ENCODE measurements around the gene RARS1. TPM values are rescaled to one million over a fixed set of nuclear protein-coding genes. Genes with fewer than 3 reads are reported as not detected.

RARS1 gene
- total RNA-seq, 3 donors from 2014 or later: 67.7 to 106 (median 96.4) TPM

GRCh38 chr5:168457542-168457941 lies 28.7 kb upstream of the RARS1 start:
- intact Hi-C loops (cut with DNase I; ENCODE audit: low total_unique reads): no loop called here
- no peaks in the 10 kb centered on the region for H3K27me3 ChIP-seq
- no peaks in the 10 kb centered on the region for H3K36me3 ChIP-seq
- TF ChIP-seq CTCF (IDR thresholded peaks at IDR 0.05) (no peak), POLR2A (IDR thresholded peaks at IDR 0.05) (no peak), POLR2AphosphoS5 (IDR thresholded peaks at IDR 0.05) (no peak)
- no peak overlapping the region for H3K27ac ChIP-seq
- no peak for DNase-seq (ENCODE audit: low spot score in 2 of 2)
- no peak overlapping the region for H3K4me3 ChIP-seq
- H3K4me1 ChIP-seq: no peaks in the 10 kb centered on the region
- H3K9me3 ChIP-seq: no peaks in the 10 kb centered on the region

- H3K36me3 ChIP-seq: no peaks in the 10 kb centered on the region
- H3K27ac ChIP-seq: no peak overlapping the region
- H3K4me3 ChIP-seq: no peak overlapping the region
- H3K27me3 ChIP-seq: no peaks in the 10 kb centered on the region
- no peak for DNase-seq (ENCODE audit: low spot score in 2 of 2)
- intact Hi-C loops (cut with DNase I; ENCODE audit: low total_unique reads): no loop called here
- TF ChIP-seq POLR2A (IDR thresholded peaks at IDR 0.05) (no peak), POLR2AphosphoS5 (IDR thresholded peaks at IDR 0.05) (no peak), CTCF (IDR thresholded peaks at IDR 0.05) (no peak)
- no peaks in the 10 kb centered on the region for H3K9me3 ChIP-seq
- no peaks in the 10 kb centered on the region for H3K4me1 ChIP-seq
Observed at GRCh38 chr5:168460606-168461005, 25.7 kb upstream of the RARS1 start.

GRCh38 chr5:168463081-168463480 lies 23.2 kb upstream of the RARS1 start:
- Histone ChIP-seq H3K4me3 (no peak overlapping the region), H3K27me3 (no peaks in the 10 kb centered on the region), H3K9me3 (no peaks in the 10 kb centered on the region), H3K4me1 (no peaks in the 10 kb centered on the region), H3K36me3 (no peaks in the 10 kb centered on the region), H3K27ac (no peak overlapping the region)
- intact Hi-C loops (cut with DNase I; ENCODE audit: low total_unique reads): no loop called here
- no peak for DNase-seq (ENCODE audit: low spot score in 2 of 2)
- TF ChIP-seq POLR2A (IDR thresholded peaks at IDR 0.05): no peak
- no peak for TF ChIP-seq POLR2AphosphoS5 (IDR thresholded peaks at IDR 0.05)
- TF ChIP-seq CTCF (IDR thresholded peaks at IDR 0.05): no peak

GRCh38 chr5:168464214-168464613 lies 22.1 kb upstream of the RARS1 start:
- H3K27me3 ChIP-seq: no peaks in the 10 kb centered on the region
- TF ChIP-seq POLR2A (IDR thresholded peaks at IDR 0.05): no peak
- no peak for TF ChIP-seq CTCF (IDR thresholded peaks at IDR 0.05)
- TF ChIP-seq POLR2AphosphoS5 (IDR thresholded peaks at IDR 0.05): no peak
- intact Hi-C loops (cut with DNase I; ENCODE audit: low total_unique reads): no loop called here
- no peak overlapping the region for H3K27ac ChIP-seq
- no peaks in the 10 kb centered on the region for H3K4me1 ChIP-seq
- no peak overlapping the region for H3K4me3 ChIP-seq
- DNase-seq (ENCODE audit: low spot score in 2 of 2): no peak
- H3K9me3 ChIP-seq: no peaks in the 10 kb centered on the region
- no peaks in the 10 kb centered on the region for H3K36me3 ChIP-seq

- H3K4me3 ChIP-seq: no peak overlapping the region
- no peaks in the 10 kb centered on the region for H3K36me3 ChIP-seq
- intact Hi-C loops (cut with DNase I; ENCODE audit: low total_unique reads): no loop called here
- H3K27ac ChIP-seq: no peak overlapping the region
- H3K4me1 ChIP-seq: no peaks in the 10 kb centered on the region
- H3K9me3 ChIP-seq: no peaks in the 10 kb centered on the region
- DNase-seq (ENCODE audit: low spot score in 2 of 2): no peak
- no peaks in the 10 kb centered on the region for H3K27me3 ChIP-seq
- TF ChIP-seq POLR2A (IDR thresholded peaks at IDR 0.05): no peak
- TF ChIP-seq POLR2AphosphoS5 (IDR thresholded peaks at IDR 0.05): no peak
- no peak for TF ChIP-seq CTCF (IDR thresholded peaks at IDR 0.05)
Observed at GRCh38 chr5:168464641-168465040, 21.6 kb upstream of the RARS1 start.
